Measurements from ENCODE around the gene NDUFS8. TPM values are rescaled to one million over a fixed set of nuclear protein-coding genes. Genes with fewer than 3 reads are reported as not detected.
"Not testable (repeated sequence)": the region's sequence is repeated elsewhere in the genome, so short reads cannot be mapped to it uniquely, and the experiment has no call there.

Gene NDUFS8
- total RNA-seq = 100 to 1,000 TPM; 128 to 129 TPM

- DNase-seq (peak; percentile 96 to 98), ATAC-seq (replicated peaks in 1 of 2) (peak; percentile 96 to 98)
- no peaks in the 10 kb centered on the region for H3K36me3 Mint-ChIP-seq (ENCODE audit: insufficient read depth in 2 of 2)
- H3K27ac Mint-ChIP-seq = peak within 1 kb of the TSS; percentile 96
- H3K4me3 Mint-ChIP-seq = peak within 1 kb of the TSS; percentile 96 to 97
- H3K27me3 Mint-ChIP-seq (ENCODE audit: low read depth) = no peaks in the 10 kb centered on the region
- peaks cover 34% of the 10 kb centered on the region for H3K4me1 Mint-ChIP-seq (ENCODE audit: low read depth)
- no peaks in the 10 kb centered on the region for H3K9me3 Mint-ChIP-seq
Measured at GRCh38 chr11:68030318-68031143, at the start of gene NDUFS8. TSS of gene NDUFS8 (plus strand) at chr11:68030681. CDS start at chr11:68032152, 1,471 bp downstream.

GRCh38 chr11:67981226-67981625 lies 49.3 kb upstream of the NDUFS8 start:
- ATAC-seq (replicated peaks in 1 of 2); H3K4me1 Mint-ChIP-seq (ENCODE audit: low read depth); H3K4me3 Mint-ChIP-seq; DNase-seq; H3K9me3 Mint-ChIP-seq; H3K36me3 Mint-ChIP-seq (ENCODE audit: insufficient read depth in 2 of 2); H3K27ac Mint-ChIP-seq; H3K27me3 Mint-ChIP-seq (ENCODE audit: low read depth): not testable (repeated sequence)

- H3K9me3 Mint-ChIP-seq; H3K4me1 Mint-ChIP-seq (ENCODE audit: low read depth); H3K4me3 Mint-ChIP-seq; ATAC-seq (replicated peaks in 1 of 2); H3K27ac Mint-ChIP-seq; H3K27me3 Mint-ChIP-seq (ENCODE audit: low read depth); DNase-seq; H3K36me3 Mint-ChIP-seq (ENCODE audit: insufficient read depth in 2 of 2): not testable (repeated sequence)
Measured at GRCh38 chr11:67982255-67982857, 48.1 kb upstream of the NDUFS8 start.

GRCh38 chr11:67983951-67984350 lies 46.5 kb upstream of the NDUFS8 start:
- Mint-ChIP-seq H3K27ac (no peak overlapping the region), H3K9me3 (no peaks in the 10 kb centered on the region), H3K36me3 (ENCODE audit: insufficient read depth in 2 of 2) (no peaks in the 10 kb centered on the region), H3K4me1 (ENCODE audit: low read depth) (no peaks in the 10 kb centered on the region), H3K4me3 (no peak overlapping the region), H3K27me3 (ENCODE audit: low read depth) (peaks cover 6% of the 10 kb centered on the region)
- ATAC-seq (replicated peaks in 1 of 2) = no peak
- DNase-seq = no peak

GRCh38 chr11:67985302-67985701 lies 45.2 kb upstream of the NDUFS8 start:
- not testable (repeated sequence) for H3K4me3 Mint-ChIP-seq; H3K9me3 Mint-ChIP-seq; H3K4me1 Mint-ChIP-seq (ENCODE audit: low read depth); H3K27me3 Mint-ChIP-seq (ENCODE audit: low read depth); DNase-seq; H3K36me3 Mint-ChIP-seq (ENCODE audit: insufficient read depth in 2 of 2); ATAC-seq (replicated peaks in 1 of 2); H3K27ac Mint-ChIP-seq

- DNase-seq; ATAC-seq (replicated peaks in 1 of 2); H3K4me1 Mint-ChIP-seq (ENCODE audit: low read depth); H3K27ac Mint-ChIP-seq; H3K27me3 Mint-ChIP-seq (ENCODE audit: low read depth); H3K9me3 Mint-ChIP-seq; H3K36me3 Mint-ChIP-seq (ENCODE audit: insufficient read depth in 2 of 2): not testable (repeated sequence)
- H3K4me3 Mint-ChIP-seq = peak overlapping the region in 1 of 2 donors; percentile 56
Measured at GRCh38 chr11:67990546-67991346, 39.7 kb upstream of the NDUFS8 start.

GRCh38 chr11:67991347-67992121 lies 38.9 kb upstream of the NDUFS8 start:
- H3K9me3 Mint-ChIP-seq; H3K27ac Mint-ChIP-seq; H3K4me1 Mint-ChIP-seq (ENCODE audit: low read depth); DNase-seq; H3K36me3 Mint-ChIP-seq (ENCODE audit: insufficient read depth in 2 of 2); ATAC-seq (replicated peaks in 1 of 2); H3K27me3 Mint-ChIP-seq (ENCODE audit: low read depth): not testable (repeated sequence)
- peak overlapping the region in 1 of 2 donors; percentile 48 for H3K4me3 Mint-ChIP-seq

- DNase-seq = peak; percentile 47 to 51
- peaks cover 24% of the 10 kb centered on the region for H3K4me1 Mint-ChIP-seq (ENCODE audit: low read depth)
- peak; percentile 34 to 52 for ATAC-seq (replicated peaks in 1 of 2)
- not testable (repeated sequence) for H3K36me3 Mint-ChIP-seq (ENCODE audit: insufficient read depth in 2 of 2); H3K9me3 Mint-ChIP-seq; H3K27me3 Mint-ChIP-seq (ENCODE audit: low read depth); H3K27ac Mint-ChIP-seq; H3K4me3 Mint-ChIP-seq
Measured at GRCh38 chr11:67993821-67994220, 36.7 kb upstream of the NDUFS8 start.

- H3K9me3 Mint-ChIP-seq; H3K36me3 Mint-ChIP-seq (ENCODE audit: insufficient read depth in 2 of 2); H3K27me3 Mint-ChIP-seq (ENCODE audit: low read depth); H3K27ac Mint-ChIP-seq; DNase-seq; H3K4me3 Mint-ChIP-seq; ATAC-seq (replicated peaks in 1 of 2): not testable (repeated sequence)
- peaks cover 25% of the 10 kb centered on the region for H3K4me1 Mint-ChIP-seq (ENCODE audit: low read depth)
Measured at GRCh38 chr11:67994387-67994786, 36.1 kb upstream of the NDUFS8 start.

GRCh38 chr11:67995129-67995528 lies 35.4 kb upstream of the NDUFS8 start:
- not testable (repeated sequence) for H3K9me3 Mint-ChIP-seq; ATAC-seq (replicated peaks in 1 of 2); DNase-seq; H3K4me3 Mint-ChIP-seq; H3K36me3 Mint-ChIP-seq (ENCODE audit: insufficient read depth in 2 of 2); H3K27me3 Mint-ChIP-seq (ENCODE audit: low read depth); H3K27ac Mint-ChIP-seq
- H3K4me1 Mint-ChIP-seq (ENCODE audit: low read depth) = peaks cover 25% of the 10 kb centered on the region

- H3K9me3 Mint-ChIP-seq; H3K27ac Mint-ChIP-seq; H3K27me3 Mint-ChIP-seq (ENCODE audit: low read depth); ATAC-seq (replicated peaks in 1 of 2); DNase-seq; H3K4me3 Mint-ChIP-seq; H3K36me3 Mint-ChIP-seq (ENCODE audit: insufficient read depth in 2 of 2): not testable (repeated sequence)
- H3K4me1 Mint-ChIP-seq (ENCODE audit: low read depth) = peaks cover 25% of the 10 kb centered on the region
Measured at GRCh38 chr11:67995579-67995978, 34.9 kb upstream of the NDUFS8 start.

GRCh38 chr11:67996051-67996450 lies 34.4 kb upstream of the NDUFS8 start:
- no peaks in the 10 kb centered on the region for H3K27me3 Mint-ChIP-seq (ENCODE audit: low read depth)
- peaks cover 25% of the 10 kb centered on the region for H3K4me1 Mint-ChIP-seq (ENCODE audit: low read depth)
- no peaks in the 10 kb centered on the region for H3K9me3 Mint-ChIP-seq
- no peak for ATAC-seq (replicated peaks in 1 of 2)
- no peak overlapping the region for H3K4me3 Mint-ChIP-seq
- H3K36me3 Mint-ChIP-seq (ENCODE audit: insufficient read depth in 2 of 2) = no peaks in the 10 kb centered on the region
- no peak overlapping the region for H3K27ac Mint-ChIP-seq
- DNase-seq = no peak

All from activated T-cell treated with anti-CD3 and anti-CD28 coated beads, Interleukin-2, amount 50 U/mL, for 72 hours (primary cell).